Fibroblast of mammary gland (primary cell): ENCODE results near the gene RNASEH2A.

Source experiments
- DNase-seq: peaks from one replicate; pipeline ENCODE4 v3.0.0-alpha.2; 2010; ENCODE audit warnings: low read depth
- H3K4me3 ChIP-seq: 2 replicates; pipeline ENCODE4 v1.5.1; 2011; ENCODE audit warnings: low read depth, mild to moderate bottlenecking, low read length, moderate library complexity; ENCODE audit not compliant: control insufficient read depth
- TF ChIP-seq, protein P1 (sequence below): conservative IDR thresholded peaks from 2 replicates; pipeline ENCODE4 v1.5.1; 2011; ENCODE audit warnings: low read depth, low read length, inconsistent platforms; ENCODE audit not compliant: control insufficient read depth, insufficient read depth

The RNASEH2A gene

DNA sequence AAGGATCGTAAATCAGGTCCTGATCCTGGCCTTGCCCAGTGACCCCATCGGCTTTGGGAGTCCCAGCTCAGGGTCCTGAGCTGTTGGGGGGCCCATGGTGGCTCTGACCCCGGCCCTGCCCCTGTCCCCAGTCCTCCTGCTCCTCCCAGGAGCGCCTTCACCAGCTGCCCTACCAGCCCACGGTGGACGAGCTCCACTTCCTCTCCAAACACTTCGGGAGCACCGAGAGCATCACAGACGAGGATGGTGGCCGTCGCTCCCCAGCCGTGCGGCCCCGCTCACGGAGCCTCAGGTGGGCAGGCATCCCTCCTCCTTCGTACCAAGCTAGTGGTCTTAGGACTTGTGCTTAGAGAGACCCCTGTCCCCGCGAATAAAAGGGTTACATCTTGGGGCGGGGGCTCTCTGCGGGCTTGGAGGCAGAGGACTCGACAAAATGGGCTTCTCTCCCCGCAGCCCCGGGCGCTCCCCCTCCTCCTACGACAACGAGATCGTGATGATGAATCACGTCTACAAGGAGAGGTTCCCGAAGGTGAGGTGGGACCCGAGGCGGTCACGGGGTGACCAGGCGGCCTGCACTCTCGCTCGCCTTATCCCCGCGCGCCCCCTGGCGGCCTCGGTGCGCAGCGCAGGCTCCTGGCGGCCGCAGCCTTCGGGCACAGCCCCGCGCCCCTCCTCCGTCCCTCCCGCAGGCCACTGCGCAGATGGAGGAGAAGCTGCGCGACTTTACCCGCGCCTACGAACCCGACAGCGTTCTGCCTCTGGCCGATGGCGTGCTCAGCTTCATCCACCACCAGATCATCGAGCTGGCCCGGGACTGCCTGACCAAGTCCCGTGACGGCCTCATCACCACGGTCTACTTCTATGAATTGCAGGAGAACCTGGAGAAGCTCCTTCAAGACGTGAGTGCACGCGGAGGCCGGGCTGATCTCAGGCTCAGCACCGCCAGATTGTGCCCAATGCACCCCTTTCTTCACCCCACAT is 41.1 kb downstream of the RNASEH2A start:
- peak; percentile 82 for DNase-seq
- TF ChIP-seq, protein P1, sequence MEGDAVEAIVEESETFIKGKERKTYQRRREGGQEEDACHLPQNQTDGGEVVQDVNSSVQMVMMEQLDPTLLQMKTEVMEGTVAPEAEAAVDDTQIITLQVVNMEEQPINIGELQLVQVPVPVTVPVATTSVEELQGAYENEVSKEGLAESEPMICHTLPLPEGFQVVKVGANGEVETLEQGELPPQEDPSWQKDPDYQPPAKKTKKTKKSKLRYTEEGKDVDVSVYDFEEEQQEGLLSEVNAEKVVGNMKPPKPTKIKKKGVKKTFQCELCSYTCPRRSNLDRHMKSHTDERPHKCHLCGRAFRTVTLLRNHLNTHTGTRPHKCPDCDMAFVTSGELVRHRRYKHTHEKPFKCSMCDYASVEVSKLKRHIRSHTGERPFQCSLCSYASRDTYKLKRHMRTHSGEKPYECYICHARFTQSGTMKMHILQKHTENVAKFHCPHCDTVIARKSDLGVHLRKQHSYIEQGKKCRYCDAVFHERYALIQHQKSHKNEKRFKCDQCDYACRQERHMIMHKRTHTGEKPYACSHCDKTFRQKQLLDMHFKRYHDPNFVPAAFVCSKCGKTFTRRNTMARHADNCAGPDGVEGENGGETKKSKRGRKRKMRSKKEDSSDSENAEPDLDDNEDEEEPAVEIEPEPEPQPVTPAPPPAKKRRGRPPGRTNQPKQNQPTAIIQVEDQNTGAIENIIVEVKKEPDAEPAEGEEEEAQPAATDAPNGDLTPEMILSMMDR: peak; percentile 50

DNA sequence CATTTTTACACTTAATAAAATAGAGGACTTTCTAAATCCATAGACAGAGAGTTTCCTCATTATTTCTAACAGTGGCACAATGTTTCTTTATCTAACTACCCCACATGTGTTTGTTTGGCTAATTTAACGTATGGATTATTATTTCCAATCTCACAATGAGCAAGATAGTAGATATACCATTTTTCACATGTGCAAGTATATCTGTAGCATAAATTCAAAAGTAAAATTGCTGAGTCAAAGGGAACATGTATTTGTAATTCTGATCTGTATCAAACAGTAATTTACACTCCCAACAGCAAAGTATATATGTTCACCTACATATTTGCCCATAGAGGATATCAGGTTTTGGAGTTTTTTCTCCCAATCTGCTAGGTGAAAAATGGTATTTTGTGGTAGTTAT is 50.3 kb downstream of the RNASEH2A start:
- H3K4me3 ChIP-seq: no peak overlapping the region
- DNase-seq: no peak
- TF ChIP-seq, protein P1: no peak

More for the DNA sequence above, 41.1 kb downstream of the RNASEH2A start:
- no peak overlapping the region for H3K4me3 ChIP-seq

DNA sequence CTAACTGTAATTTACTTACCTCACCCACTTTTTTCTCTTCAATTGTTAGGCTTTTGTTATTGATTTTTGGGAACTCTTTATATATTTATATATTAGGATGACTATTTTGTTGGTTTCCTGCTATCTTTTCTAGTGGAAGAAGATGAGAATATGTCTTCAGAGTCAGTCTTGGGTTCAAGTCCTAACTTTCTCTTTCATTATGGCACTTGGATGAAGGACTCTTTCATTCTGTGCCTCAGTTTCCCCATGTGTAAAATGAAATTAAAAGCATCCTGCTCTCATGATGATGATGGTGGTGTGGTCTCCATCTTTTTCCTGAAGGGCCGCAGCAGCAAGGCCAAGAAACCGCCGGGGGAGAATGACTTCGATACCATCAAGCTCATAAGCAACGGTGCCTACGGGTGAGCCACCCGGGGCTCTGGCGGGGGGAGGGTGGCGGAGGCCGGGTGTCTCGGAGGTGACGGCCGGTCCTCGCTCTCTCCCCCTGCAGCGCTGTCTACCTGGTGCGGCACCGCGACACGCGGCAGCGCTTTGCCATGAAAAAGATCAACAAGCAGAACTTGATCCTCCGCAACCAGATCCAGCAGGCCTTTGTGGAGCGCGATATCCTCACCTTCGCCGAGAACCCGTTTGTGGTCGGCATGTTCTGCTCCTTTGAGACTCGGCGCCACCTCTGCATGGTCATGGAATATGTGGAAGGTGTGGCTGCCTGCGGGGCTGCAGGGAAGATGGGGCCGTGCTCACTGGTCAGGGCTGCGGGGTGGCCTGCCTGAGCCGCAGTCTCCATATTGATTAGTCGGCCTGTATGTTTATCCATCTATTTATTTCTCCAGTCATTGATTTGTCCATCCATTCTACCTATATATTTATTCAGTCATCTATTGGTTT is 51.9 kb downstream of the RNASEH2A start:
- H3K4me3 ChIP-seq: no peak overlapping the region
- DNase-seq: no peak
- TF ChIP-seq, protein P1: no peak

DNA sequence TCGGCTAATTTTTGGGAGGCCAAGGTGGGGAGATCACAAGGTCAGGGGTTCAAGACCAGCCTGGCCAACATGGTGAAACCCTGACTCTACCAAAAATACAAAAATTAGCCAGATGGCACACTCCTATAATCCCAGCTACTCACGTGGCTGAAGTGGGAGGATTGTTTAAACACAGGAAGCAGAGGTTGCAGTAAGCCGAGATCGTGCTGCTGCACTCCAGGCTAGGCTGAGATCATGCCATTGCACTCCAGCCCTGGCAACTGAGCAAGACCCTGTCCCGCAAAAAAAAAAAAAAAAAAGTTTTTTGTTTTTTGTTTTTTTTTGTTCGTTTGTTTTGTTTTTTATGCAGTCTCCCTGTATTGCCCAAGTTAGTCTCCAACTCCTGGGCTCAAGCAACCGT is 53.2 kb downstream of the RNASEH2A start:
- TF ChIP-seq, protein P1: no peak
- H3K4me3 ChIP-seq: no peak overlapping the region
- DNase-seq: no peak
